Measurements from ENCODE around the gene NRF1. TPM values are rescaled to one million over a fixed set of nuclear protein-coding genes. Genes with fewer than 3 reads are reported as not detected.

Gene NRF1
- total and polyA plus RNA-seq, 2 of the 8 experiments (the other 6 are each of a cell fraction or from before 2014, with no cell fraction given) = 18.2 to 21.4 TPM

GRCh38 chr7:129771928-129772479 lies 160.5 kb downstream of the NRF1 start (continued):
- TF ChIP-seq SIX5 (IDR thresholded peaks at IDR 0.05; ENCODE audit: low read depth, low read length) = no peak
- TF ChIP-seq CHD1 (IDR thresholded peaks at IDR 0.05; ENCODE audit: low read depth, low read length) = no peak
- TF ChIP-seq JUND (IDR thresholded peaks at IDR 0.05; ENCODE audit: low read length) = no peak
- no peak for TF ChIP-seq GTF2F1 (IDR thresholded peaks at IDR 0.05; ENCODE audit: borderline replicate concordance, low read depth, low read length)
- no peak for TF ChIP-seq ATF3 (IDR thresholded peaks at IDR 0.05; ENCODE audit: insufficient read depth, low read depth, low read length)
- TF ChIP-seq BCL11A (IDR thresholded peaks at IDR 0.05; ENCODE audit: low read depth in 2 of 2, low read length in 2 of 2) = no peak
